Stimulated activated CD8-positive, alpha-beta memory T cell treated with anti-CD3 and anti-CD28 coated beads, Interleukin-12 subunit alpha, Interleukin-12 subunit beta, amount 100 ng/mL, for 24 hours (primary cell): ENCODE measurements around the gene ACADSB.

Experiments used
- DNase-seq: peaks from one replicate; pipeline ENCODE4 v3.0.0-alpha.2; 2020; ENCODE audit errors: extremely low read depth

The ACADSB gene

DNA sequence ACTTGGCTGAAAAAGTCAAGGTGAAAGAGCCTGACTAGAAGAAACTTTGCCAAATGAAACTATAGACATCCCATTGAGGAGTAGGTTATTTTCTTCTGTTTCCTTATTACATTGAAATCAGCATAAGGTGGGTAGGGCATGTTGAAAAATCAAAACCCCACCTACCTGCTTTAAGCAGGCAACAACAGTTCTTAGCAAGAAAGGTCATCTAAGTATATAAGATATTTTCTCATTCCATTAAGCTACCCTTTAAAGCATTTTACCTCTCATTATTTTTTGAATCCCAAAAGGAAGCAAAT, 30.8 kb downstream of the ACADSB start:
- no peak for DNase-seq

GRCh38 chr10:123042708-123043408, 34.1 kb downstream of the ACADSB start:
- DNase-seq = no peak

DNA sequence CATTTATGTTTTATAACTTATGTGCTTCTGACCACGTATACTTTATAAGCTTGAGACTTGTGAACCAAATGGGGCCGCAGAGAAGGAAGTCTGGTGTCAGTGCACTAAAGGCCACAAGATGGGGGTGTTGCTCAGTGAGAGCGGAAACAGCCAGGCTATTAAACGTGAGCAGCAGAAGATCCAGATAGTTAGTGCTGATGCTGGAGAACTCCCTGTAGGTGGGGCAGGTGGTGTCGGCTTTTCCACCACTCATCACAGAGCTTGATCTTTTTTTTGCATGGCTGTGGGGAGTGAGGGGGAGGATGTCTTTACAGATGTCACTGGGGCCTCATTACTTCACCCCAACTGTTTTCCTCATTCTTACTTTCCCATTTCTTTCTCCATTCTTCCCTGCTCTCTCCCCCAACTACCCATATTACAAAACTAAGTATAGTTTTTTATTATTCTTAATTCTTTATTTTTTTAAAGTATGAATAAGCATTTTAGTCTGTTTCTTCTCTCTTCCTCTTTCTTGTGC, 34.7 kb downstream of the ACADSB start:
- DNase-seq = no peak

DNA sequence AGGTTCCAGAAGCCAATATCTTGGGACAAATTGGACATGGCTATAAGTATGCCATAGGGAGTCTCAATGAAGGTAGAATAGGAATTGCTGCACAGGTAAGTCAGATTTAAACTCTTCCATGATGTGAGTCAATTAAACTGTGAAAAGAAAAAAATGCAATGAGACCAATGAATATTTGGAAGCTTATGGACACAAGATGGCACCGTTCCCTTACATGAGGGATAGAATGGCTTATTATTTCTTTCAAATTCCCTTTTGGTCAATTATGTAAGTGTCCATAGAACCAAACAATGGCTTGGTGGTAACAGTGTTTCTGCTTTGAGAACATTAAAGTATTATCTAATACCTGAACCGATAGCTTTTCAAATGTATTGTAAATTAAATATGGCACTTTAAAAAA, 35.6 kb downstream of the ACADSB start:
- no peak for DNase-seq

GRCh38 chr10:123045961-123046731, 37.3 kb downstream of the ACADSB start:
- DNase-seq = no peak

DNA sequence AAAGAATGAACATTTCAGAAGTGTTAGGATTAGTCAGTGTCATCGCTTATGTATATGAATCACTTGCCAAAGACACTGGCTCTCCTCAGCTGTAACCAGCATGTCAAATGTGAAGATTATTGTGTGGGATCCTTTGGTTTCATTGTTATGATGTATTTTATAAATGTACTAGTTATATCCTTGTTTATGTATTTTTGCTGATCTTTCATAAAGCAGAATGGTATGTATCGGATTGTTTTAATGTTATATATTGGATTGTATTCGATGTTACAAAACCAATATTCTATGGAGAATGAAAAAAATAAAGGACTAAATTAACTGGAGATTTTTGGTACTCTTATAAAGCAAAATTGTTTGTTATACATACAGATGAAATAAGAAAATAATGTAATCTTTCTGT, 49.2 kb downstream of the ACADSB start:
- DNase-seq = no peak

DNA sequence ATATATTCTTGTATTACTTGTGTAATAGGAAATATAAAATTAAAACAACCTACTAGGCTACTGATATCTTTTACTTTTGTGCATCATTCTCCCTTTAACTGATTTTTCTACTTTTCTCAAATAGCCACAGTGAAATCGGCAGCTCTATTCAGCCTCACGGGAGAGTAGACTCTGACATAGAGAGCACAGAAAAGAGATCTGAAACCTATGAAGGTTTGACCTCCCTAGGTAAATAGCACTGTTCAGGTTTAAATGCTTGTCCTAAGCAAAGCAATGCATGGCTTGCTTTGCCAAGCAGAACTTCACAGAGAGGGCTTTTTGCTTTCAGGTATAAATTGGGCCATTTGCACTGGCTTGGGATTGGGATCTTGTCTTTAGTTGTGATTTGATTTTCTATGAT, 53.1 kb downstream of the ACADSB start:
- DNase-seq = no peak

GRCh38 chr10:123062726-123063125, 53.9 kb downstream of the ACADSB start:
- no peak for DNase-seq

GRCh38 chr10:123068087-123068853, 59.5 kb downstream of the ACADSB start:
- DNase-seq = no peak

GRCh38 chr10:123069246-123069986, 60.6 kb downstream of the ACADSB start:
- no peak for DNase-seq

- no peak for DNase-seq
These were observed 64.4 kb downstream of the ACADSB start for GRCh38 chr10:123073187-123073586.

DNA sequence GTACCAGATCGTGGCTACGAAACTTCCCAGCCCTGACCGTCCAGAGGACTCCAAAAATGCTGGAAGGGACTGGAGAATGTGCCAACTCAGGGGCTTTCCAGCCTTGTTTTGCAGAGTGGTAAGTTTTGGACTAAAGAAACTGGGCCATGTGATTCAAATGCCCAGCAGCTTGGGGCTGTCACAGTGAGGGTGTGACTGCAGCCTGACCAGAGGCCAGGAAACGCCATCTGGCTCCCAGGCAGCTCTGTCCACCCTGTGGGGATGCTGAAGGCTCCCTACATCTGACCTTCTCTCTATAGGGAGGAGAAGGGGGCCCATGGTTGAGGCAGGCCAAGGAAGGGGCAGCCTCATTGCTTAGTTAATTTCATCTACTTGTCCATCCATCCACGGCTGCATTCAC, 65.4 kb downstream of the ACADSB start:
- no peak for DNase-seq

- DNase-seq = no peak
These were observed 73.1 kb downstream of the ACADSB start for GRCh38 chr10:123081896-123082295.

DNA sequence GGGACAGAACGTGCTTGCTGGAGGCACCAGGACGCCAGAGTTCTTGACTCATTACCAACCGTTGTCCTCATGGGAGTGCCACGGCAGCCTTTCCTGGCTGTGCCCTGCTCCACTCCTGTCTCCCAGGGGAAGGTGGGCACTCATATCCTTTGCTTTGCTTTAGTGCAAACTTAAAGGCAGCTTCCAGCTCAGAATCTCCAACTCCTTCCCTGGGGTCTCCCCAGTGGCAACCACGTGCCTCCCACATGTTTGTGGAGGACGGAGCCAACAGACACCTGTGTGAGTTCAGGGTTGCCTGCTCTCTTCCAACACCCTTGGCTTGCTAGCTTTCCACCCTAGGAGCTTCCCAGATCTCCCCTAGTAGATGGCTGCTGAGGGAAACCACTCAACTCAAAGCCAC, 75.0 kb downstream of the ACADSB start:
- DNase-seq = no peak

GRCh38 chr10:123086281-123086680, 77.5 kb downstream of the ACADSB start:
- DNase-seq = no peak

DNA sequence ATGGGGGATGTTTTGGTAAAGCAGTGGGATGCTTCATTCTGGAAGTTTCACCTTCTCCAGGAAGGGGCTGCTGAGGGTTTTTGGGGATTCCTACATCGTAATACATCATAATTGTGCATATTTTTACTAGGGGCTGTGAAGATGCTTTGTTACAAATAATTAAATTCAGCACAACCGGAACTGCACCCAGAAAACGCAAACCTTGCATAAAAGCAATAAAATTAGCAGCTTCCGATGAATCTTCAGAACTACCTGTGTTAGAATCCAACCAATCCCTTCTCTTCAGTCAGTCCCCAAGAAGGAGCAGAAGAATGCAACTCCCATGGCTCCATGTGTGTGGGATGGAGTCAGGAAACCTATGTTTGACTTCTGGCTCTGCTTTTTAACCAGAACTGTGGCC, 78.5 kb downstream of the ACADSB start:
- DNase-seq = no peak

DNA sequence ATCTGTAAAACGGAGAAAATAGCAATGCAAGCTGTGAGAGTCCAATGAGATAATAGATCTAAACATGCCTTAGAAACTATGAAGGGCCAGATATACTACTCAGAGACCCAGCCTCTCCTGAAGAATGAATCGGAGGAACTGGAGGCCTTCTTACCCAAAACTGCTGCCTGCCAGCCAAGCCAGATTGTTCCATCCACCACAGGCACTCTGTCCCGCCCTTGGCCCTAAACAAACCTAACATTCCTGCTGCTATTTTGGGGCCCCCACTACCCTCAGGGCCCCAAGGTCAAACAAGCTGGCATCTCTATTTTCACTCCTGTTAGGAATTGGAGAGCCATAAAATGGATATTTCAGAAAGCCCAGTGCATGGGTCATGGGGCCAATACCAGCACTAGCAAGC, 79.0 kb downstream of the ACADSB start:
- no peak for DNase-seq

- DNase-seq = no peak
These were observed 84.0 kb downstream of the ACADSB start for GRCh38 chr10:123092635-123093414.

- DNase-seq = no peak
These were observed 84.7 kb downstream of the ACADSB start for GRCh38 chr10:123093489-123093888.

- DNase-seq = no peak
These were observed 87.6 kb downstream of the ACADSB start for GRCh38 chr10:123096452-123096851.

DNA sequence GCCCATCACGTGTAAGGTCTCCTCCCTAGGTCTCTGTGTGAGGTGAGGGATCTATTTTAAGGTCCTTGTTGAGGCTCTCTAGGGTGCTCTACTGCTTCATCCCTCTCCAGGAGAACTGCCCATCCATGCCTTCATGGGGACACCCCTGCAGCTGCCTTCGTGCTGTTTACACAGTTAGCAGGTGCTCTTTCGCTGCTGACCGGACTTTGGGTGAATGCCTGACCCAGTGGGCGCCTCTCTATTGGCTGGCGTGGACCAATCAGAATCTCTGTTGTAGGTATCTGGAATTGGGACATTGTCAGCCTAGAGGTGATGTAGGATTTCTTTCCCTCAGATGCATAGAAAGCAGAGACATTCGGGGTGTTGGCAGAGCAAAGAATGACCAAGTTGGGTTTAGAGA, 88.2 kb downstream of the ACADSB start:
- no peak for DNase-seq
